GM21717 (cell line): ENCODE data around the gene FAM89B.

Source experiments
- ATAC-seq: cut with Tn5 transposase; IDR thresholded peaks from one replicate; pipeline ENCODE4 v1.9.1; 2021; ENCODE audit warnings: mild to moderate bottlenecking, moderate library complexity; ENCODE audit not compliant: unreplicated experiment

The FAM89B gene

GRCh38 chr11:65588199-65589054 is 16.1 kb downstream of the FAM89B start:
- ATAC-seq = peak; percentile 58

GRCh38 chr11:65589444-65590239 is 17.3 kb downstream of the FAM89B start:
- ATAC-seq = no peak

- no peak for ATAC-seq
Measured at GRCh38 chr11:65590240-65590738, 18.0 kb downstream of the FAM89B start.

GRCh38 chr11:65591939-65592857 is 19.9 kb downstream of the FAM89B start:
- no peak for ATAC-seq

- no peak for ATAC-seq
Measured at GRCh38 chr11:65592858-65593517, 20.6 kb downstream of the FAM89B start.

GRCh38 chr11:65593518-65594414 is 21.4 kb downstream of the FAM89B start:
- no peak for ATAC-seq

- no peak for ATAC-seq
Measured at GRCh38 chr11:65595131-65595530, 22.8 kb downstream of the FAM89B start.

- no peak for ATAC-seq
Measured at GRCh38 chr11:65595543-65596281, 23.4 kb downstream of the FAM89B start, which contains the start of gene KCNK7. KCNK7 (minus strand) TSS chr11:65595800; CDS start chr11:65595772, 28 bp downstream.

GRCh38 chr11:65596520-65596919 is 24.2 kb downstream of the FAM89B start:
- no peak for ATAC-seq

GRCh38 chr11:65598258-65598699 is 25.9 kb downstream of the FAM89B start:
- ATAC-seq = no peak

- ATAC-seq = no peak
Measured at GRCh38 chr11:65599216-65599954, 27.0 kb downstream of the FAM89B start.

- no peak for ATAC-seq
Measured at GRCh38 chr11:65599955-65600246, 27.6 kb downstream of the FAM89B start.

GRCh38 chr11:65604258-65604657 is 31.9 kb downstream of the FAM89B start:
- ATAC-seq = no peak

GRCh38 chr11:65606876-65607613 is 34.7 kb downstream of the FAM89B start:
- no peak for ATAC-seq

- ATAC-seq = no peak
Measured at GRCh38 chr11:65607614-65608426, 35.5 kb downstream of the FAM89B start.

- ATAC-seq = no peak
Measured at GRCh38 chr11:65609229-65609628, 36.9 kb downstream of the FAM89B start.
